GM19455 (cell line): ENCODE results near the gene CCSER1.

Experiments
- ATAC-seq: cut with Tn5 transposase; IDR thresholded peaks from one replicate; pipeline ENCODE4 v1.9.1; 2021; ENCODE audit not compliant: unreplicated experiment

Gene CCSER1

GRCh38 chr4:90127223-90127705 is at the start of gene CCSER1:
Gene CCSER1 (plus strand): TSS chr4:90127394.
- peak; percentile 70 for ATAC-seq

- no peak for ATAC-seq
Measured at GRCh38 chr4:90078440-90078839, 48.8 kb upstream of the CCSER1 start.

- ATAC-seq: no peak
Measured at GRCh38 chr4:90080116-90080515, 47.1 kb upstream of the CCSER1 start.

- no peak for ATAC-seq
Measured at GRCh38 chr4:90081432-90082144, 45.6 kb upstream of the CCSER1 start.

- ATAC-seq: no peak
Measured at GRCh38 chr4:90082449-90082848, 44.7 kb upstream of the CCSER1 start.

GRCh38 chr4:90084277-90084966 is 42.8 kb upstream of the CCSER1 start:
- no peak for ATAC-seq

GRCh38 chr4:90084967-90085295 is 42.3 kb upstream of the CCSER1 start:
- ATAC-seq: no peak

- no peak for ATAC-seq
Measured at GRCh38 chr4:90093526-90093925, 33.7 kb upstream of the CCSER1 start.

- no peak for ATAC-seq
Measured at GRCh38 chr4:90095000-90095399, 32.2 kb upstream of the CCSER1 start.

GRCh38 chr4:90099812-90100211 is 27.4 kb upstream of the CCSER1 start:
- ATAC-seq: no peak

- no peak for ATAC-seq
Measured at GRCh38 chr4:90103991-90104390, 23.2 kb upstream of the CCSER1 start.

GRCh38 chr4:90105274-90105673 is 21.9 kb upstream of the CCSER1 start:
- ATAC-seq: no peak

GRCh38 chr4:90112715-90113114 is 14.5 kb upstream of the CCSER1 start:
- no peak for ATAC-seq

GRCh38 chr4:90113881-90114457 is 13.2 kb upstream of the CCSER1 start:
- ATAC-seq: no peak

- peak; percentile 92 for ATAC-seq
Measured at GRCh38 chr4:90118527-90119195, 8.5 kb upstream of the CCSER1 start.

- ATAC-seq: no peak
Measured at GRCh38 chr4:90120037-90120436, 7.2 kb upstream of the CCSER1 start.

- no peak for ATAC-seq
Measured at GRCh38 chr4:90120815-90121214, 6.4 kb upstream of the CCSER1 start.

GRCh38 chr4:90121676-90122354 is 5.4 kb upstream of the CCSER1 start:
- ATAC-seq: no peak

GRCh38 chr4:90122355-90122748 is 4.8 kb upstream of the CCSER1 start:
- ATAC-seq: no peak

GRCh38 chr4:90124276-90124675 is 2.9 kb upstream of the CCSER1 start:
- no peak for ATAC-seq

- no peak for ATAC-seq
Measured at GRCh38 chr4:90126805-90127204, 389 bp upstream of the CCSER1 start.
